HepG2 (cell line): ENCODE measurements around the gene CFL1. TPM values are rescaled to one million over a fixed set of nuclear protein-coding genes. Genes with fewer than 3 reads are reported as not detected.
A peak's percentile ranks its signal among the peaks of the same experiment; 100 is the strongest.

Experiments used
- AHR ChIP-seq: IDR thresholded peaks from 2 replicates; pipeline ENCODE4 v1.6.1; 2018; ENCODE audit warnings: missing genetic modification reagents, missing compliant biosample characterization
- ARNTL ChIP-seq: sonication (generic); formaldehyde crosslinking; IDR thresholded peaks from 2 replicates; pipeline ENCODE4 v1.4.0; 2020; ENCODE audit warnings: mild to moderate bottlenecking, missing genetic modification reagents
- CBX5 ChIP-seq: sonication (generic); formaldehyde crosslinking; IDR thresholded peaks from 2 replicates; pipeline ENCODE4 v1.4.0; 2020; ENCODE audit warnings: missing genetic modification reagents, borderline replicate concordance
- CHD2 ChIP-seq: IDR thresholded peaks from 2 replicates; pipeline ENCODE4 v1.6.1; 2011; ENCODE audit warnings: low read depth, low read length, improper control_type of control experiment
- ETV6 ChIP-seq: sonication (generic); formaldehyde crosslinking; conservative IDR thresholded peaks from 2 replicates; pipeline ENCODE4 v1.4.0; 2020; ENCODE audit warnings: missing genetic modification reagents
- MEF2D ChIP-seq: sonication (generic); formaldehyde crosslinking; IDR thresholded peaks from 2 replicates; pipeline ENCODE4 v1.5.1; 2020; ENCODE audit warnings: mild to moderate bottlenecking, missing genetic modification reagents
- MXI1 ChIP-seq: IDR thresholded peaks from 3 replicates; pipeline ENCODE4 v1.6.1; 2012; ENCODE audit warnings: low read depth, low read length, inconsistent platforms, borderline replicate concordance
- NFE2L1 ChIP-seq: sonication (generic); formaldehyde crosslinking; IDR thresholded peaks from 2 replicates; pipeline ENCODE4 v1.4.0; 2020; ENCODE audit warnings: missing genetic modification reagents, mild to moderate bottlenecking, borderline replicate concordance
- PHB2 ChIP-seq: fragments of 450-650 bp; IDR thresholded peaks from 2 replicates; pipeline ENCODE4 v1.6.1; 2018; ENCODE audit not compliant: partially characterized antibody
- RAD51 ChIP-seq: fragments of 450-650 bp; IDR thresholded peaks from 2 replicates; pipeline ENCODE4 v1.6.1; 2016; ENCODE audit warnings: borderline replicate concordance
- STAG1 ChIP-seq: sonication (generic); formaldehyde crosslinking; IDR thresholded peaks from 2 replicates; pipeline ENCODE4 v1.4.0; 2020; ENCODE audit warnings: missing genetic modification reagents
- TAF15 ChIP-seq: fragments of 200-400 bp; formaldehyde crosslinking; IDR thresholded peaks from one replicate; pipeline ENCODE4 v1.6.1; 2018; ENCODE audit warnings: mild to moderate bottlenecking, low read depth, low read length; ENCODE audit not compliant: poor library complexity, severe bottlenecking
- TBL1XR1 ChIP-seq: fragments of 150-350 bp; IDR thresholded peaks from 2 replicates; pipeline ENCODE4 v1.6.1; 2014; ENCODE audit warnings: borderline replicate concordance, low read length; ENCODE audit not compliant: partially characterized antibody
- WIZ ChIP-seq: sonication (generic); formaldehyde crosslinking; IDR thresholded peaks from 2 replicates; pipeline ENCODE4 v1.5.1; 2020; ENCODE audit warnings: mild to moderate bottlenecking, missing genetic modification reagents
- ZSCAN22 ChIP-seq: sonication (generic); formaldehyde crosslinking; IDR thresholded peaks from 2 replicates; pipeline ENCODE4 v1.4.0; 2020; ENCODE audit warnings: mild to moderate bottlenecking, missing genetic modification reagents
- polyA plus RNA-seq, 8 experiments: library from polyadenylated mRNA; depleted of rRNA in 3 of 8; stranded (reverse) in 7 of 8; unstranded in 1 of 8; fragments of >200 nt; fragmentation: Illumina TruSeq in 4 of 8; extraction: Trizol in 4 of 8; gene quantifications; 2 replicates each; pipeline versions ENCODE4 v1.2.1 to v1.2.3, GENCODE V29; 2011 to 2016; ENCODE audit warnings: low read depth in 4 of 8, missing spikeins in 1 of 8, mixed read lengths in 1 of 8; ENCODE audit not compliant: insufficient read depth in 1 of 8
- total RNA-seq, 5 experiments: library from RNA; depleted of rRNA; stranded (reverse); fragments of >200 nt; fragmentation: Illumina TruSeq; extraction: Trizol; gene quantifications; 2 replicates each; pipeline ENCODE4 v1.2.3, GENCODE V29; 2016; ENCODE audit warnings: low read depth in 1 of 5
- TF ChIP-seq, protein P1 (sequence below): sonication (generic); formaldehyde crosslinking; IDR thresholded peaks from 2 replicates; pipeline ENCODE4 v1.9.0; 2021; ENCODE audit warnings: mild to moderate bottlenecking, missing genetic modification reagents
- TF ChIP-seq, protein P2 (sequence below): sonication (generic); formaldehyde crosslinking; IDR thresholded peaks from 2 replicates; pipeline ENCODE4 v1.4.0; 2020; ENCODE audit warnings: missing genetic modification reagents, low read depth, mild to moderate bottlenecking, borderline replicate concordance
- TF ChIP-seq, protein P3 (sequence below): sonication (generic); formaldehyde crosslinking; conservative IDR thresholded peaks from 2 replicates; pipeline ENCODE4 v1.4.0; 2020; ENCODE audit warnings: missing genetic modification reagents
- TF ChIP-seq, protein P4 (sequence below): IDR thresholded peaks from 2 replicates; pipeline ENCODE4 v1.6.1; 2016; ENCODE audit warnings: mild to moderate bottlenecking, missing biosample characterization, missing genetic modification reagents
- TF ChIP-seq, protein P5 (sequence below): sonication (generic); formaldehyde crosslinking; IDR thresholded peaks from 2 replicates; pipeline ENCODE4 v1.5.1; 2020; ENCODE audit warnings: missing genetic modification reagents, mild to moderate bottlenecking, borderline replicate concordance

CFL1 gene
- total and polyA plus RNA-seq, 2 of the 13 experiments (the other 11 are each of a cell fraction or from before 2014, with no cell fraction given), result 379 to 383 TPM

DNA sequence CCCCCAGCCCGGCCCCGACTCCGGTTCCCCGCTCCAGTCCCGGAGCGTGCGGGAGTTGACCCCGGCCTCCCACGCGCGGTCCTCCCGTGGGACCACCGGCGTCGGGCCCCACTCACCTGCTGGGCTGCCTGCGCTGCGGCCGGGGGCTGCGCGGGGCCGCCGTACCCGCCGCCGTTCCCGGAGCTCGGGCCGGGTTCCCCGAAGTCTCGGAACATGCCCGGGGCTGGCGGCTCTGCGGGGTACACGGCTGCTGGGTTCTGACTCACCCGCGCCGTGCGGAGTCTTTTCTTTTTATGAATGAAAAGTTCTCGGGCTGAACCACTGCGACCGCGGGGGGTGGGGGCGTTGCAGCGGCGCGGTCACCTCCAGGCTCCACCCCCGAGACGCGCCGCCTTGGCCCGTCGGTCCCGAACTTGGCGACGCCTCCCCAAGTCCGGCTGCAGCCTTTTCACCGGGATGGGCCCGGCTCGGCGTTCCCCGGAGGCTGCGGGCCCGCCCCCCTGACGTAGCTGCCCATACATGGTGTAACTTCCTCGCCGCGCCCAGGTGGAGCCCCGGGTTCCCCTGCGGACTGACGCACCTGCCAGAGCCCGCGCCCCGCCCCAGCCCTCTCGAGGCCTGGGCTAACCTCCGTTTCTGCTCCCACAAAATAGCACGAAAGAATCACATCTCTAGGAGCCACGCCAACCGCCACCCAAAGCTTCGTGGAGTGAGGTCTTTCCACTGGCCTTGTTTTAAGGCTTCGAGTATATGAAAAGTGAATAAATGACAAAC is 42.3 kb upstream of the CFL1 start, which contains the start of gene FOSL1 (continued):
- TF ChIP-seq, protein P1, sequence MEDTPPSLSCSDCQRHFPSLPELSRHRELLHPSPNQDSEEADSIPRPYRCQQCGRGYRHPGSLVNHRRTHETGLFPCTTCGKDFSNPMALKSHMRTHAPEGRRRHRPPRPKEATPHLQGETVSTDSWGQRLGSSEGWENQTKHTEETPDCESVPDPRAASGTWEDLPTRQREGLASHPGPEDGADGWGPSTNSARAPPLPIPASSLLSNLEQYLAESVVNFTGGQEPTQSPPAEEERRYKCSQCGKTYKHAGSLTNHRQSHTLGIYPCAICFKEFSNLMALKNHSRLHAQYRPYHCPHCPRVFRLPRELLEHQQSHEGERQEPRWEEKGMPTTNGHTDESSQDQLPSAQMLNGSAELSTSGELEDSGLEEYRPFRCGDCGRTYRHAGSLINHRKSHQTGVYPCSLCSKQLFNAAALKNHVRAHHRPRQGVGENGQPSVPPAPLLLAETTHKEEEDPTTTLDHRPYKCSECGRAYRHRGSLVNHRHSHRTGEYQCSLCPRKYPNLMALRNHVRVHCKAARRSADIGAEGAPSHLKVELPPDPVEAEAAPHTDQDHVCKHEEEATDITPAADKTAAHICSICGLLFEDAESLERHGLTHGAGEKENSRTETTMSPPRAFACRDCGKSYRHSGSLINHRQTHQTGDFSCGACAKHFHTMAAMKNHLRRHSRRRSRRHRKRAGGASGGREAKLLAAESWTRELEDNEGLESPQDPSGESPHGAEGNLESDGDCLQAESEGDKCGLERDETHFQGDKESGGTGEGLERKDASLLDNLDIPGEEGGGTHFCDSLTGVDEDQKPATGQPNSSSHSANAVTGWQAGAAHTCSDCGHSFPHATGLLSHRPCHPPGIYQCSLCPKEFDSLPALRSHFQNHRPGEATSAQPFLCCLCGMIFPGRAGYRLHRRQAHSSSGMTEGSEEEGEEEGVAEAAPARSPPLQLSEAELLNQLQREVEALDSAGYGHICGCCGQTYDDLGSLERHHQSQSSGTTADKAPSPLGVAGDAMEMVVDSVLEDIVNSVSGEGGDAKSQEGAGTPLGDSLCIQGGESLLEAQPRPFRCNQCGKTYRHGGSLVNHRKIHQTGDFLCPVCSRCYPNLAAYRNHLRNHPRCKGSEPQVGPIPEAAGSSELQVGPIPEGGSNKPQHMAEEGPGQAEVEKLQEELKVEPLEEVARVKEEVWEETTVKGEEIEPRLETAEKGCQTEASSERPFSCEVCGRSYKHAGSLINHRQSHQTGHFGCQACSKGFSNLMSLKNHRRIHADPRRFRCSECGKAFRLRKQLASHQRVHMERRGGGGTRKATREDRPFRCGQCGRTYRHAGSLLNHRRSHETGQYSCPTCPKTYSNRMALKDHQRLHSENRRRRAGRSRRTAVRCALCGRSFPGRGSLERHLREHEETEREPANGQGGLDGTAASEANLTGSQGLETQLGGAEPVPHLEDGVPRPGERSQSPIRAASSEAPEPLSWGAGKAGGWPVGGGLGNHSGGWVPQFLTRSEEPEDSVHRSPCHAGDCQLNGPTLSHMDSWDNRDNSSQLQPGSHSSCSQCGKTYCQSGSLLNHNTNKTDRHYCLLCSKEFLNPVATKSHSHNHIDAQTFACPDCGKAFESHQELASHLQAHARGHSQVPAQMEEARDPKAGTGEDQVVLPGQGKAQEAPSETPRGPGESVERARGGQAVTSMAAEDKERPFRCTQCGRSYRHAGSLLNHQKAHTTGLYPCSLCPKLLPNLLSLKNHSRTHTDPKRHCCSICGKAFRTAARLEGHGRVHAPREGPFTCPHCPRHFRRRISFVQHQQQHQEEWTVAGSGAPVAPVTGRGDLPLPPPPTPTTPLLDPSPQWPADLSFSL (CRISPR knock-in tag), result no peak
- TF ChIP-seq CHD2 (no peak), NFE2L1 (CRISPR knock-in tag) (no peak), RAD51 (no peak), AHR (CRISPR knock-in tag) (no peak), STAG1 (CRISPR knock-in tag) (0 out of 2 replicates have a peak, but pooled peaks have one; percentile 7), TAF15 (peak; percentile 76), PHB2 (no peak), CBX5 (no peak), ETV6 (CRISPR knock-in tag) (no peak), ARNTL (no peak), MXI1 (peak; percentile 78; the same call in 1 of the 3 replicates), MEF2D (CRISPR knock-in tag) (no peak), ZSCAN22 (CRISPR knock-in tag) (no peak), WIZ (no peak), TBL1XR1 (no peak)
- TF ChIP-seq, protein P2, sequence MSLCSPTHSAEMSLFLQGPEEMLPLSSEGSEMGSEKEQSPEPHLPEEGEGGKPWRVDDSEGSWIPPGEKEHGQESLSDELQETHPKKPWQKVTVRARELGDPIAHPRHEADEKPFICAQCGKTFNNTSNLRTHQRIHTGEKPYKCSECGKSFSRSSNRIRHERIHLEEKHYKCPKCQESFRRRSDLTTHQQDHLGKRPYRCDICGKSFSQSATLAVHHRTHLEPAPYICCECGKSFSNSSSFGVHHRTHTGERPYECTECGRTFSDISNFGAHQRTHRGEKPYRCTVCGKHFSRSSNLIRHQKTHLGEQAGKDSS, result no peak
- TF ChIP-seq, protein P3, sequence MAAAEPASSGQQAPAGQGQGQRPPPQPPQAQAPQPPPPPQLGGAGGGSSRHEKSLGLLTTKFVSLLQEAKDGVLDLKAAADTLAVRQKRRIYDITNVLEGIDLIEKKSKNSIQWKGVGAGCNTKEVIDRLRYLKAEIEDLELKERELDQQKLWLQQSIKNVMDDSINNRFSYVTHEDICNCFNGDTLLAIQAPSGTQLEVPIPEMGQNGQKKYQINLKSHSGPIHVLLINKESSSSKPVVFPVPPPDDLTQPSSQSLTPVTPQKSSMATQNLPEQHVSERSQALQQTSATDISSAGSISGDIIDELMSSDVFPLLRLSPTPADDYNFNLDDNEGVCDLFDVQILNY, result no peak
- TF ChIP-seq, protein P4, sequence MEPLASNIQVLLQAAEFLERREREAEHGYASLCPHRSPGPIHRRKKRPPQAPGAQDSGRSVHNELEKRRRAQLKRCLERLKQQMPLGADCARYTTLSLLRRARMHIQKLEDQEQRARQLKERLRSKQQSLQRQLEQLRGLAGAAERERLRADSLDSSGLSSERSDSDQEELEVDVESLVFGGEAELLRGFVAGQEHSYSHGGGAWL, result peak; percentile 25; the same call in 1 of the 2 replicates
- TF ChIP-seq, protein P5, sequence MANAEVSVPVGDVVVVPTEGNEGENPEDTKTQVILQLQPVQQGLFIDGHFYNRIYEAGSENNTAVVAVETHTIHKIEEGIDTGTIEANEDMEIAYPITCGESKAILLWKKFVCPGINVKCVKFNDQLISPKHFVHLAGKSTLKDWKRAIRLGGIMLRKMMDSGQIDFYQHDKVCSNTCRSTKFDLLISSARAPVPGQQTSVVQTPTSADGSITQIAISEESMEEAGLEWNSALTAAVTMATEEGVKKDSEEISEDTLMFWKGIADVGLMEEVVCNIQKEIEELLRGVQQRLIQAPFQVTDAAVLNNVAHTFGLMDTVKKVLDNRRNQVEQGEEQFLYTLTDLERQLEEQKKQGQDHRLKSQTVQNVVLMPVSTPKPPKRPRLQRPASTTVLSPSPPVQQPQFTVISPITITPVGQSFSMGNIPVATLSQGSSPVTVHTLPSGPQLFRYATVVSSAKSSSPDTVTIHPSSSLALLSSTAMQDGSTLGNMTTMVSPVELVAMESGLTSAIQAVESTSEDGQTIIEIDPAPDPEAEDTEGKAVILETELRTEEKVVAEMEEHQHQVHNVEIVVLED (CRISPR knock-in tag), result no peak
